Stimulated activated naive CD4-positive, alpha-beta T cell treated with Interleukin-2 at 50 U/mL for 16 hours (primary cell): ENCODE measurements around the gene CLIC5.

Experiments used
- DNase-seq: peaks from one replicate; lab custom pipeline; 2025; lab: John Stamatoyannopoulos, UW

CLIC5 gene

DNA sequence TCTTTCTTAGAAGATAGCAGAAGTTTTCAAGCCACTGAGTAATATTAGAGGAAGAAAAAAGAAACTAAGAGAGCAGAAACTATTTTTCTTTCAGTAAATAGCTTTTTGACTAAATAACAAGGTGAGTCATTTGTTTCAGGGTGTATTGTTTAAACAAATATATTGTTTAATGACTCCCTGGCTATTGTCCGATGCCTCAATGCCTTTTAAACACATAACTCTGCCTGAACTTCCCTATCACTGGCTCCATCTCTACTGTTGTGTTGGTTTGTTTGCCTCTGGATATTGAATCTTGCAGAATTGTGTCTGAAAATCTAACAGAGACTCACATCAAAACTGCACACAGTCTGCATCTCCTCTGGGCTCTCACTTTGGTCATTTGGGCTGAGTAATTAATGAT, 19.6 kb upstream of the CLIC5 start:
- DNase-seq, result no peak

GRCh38 chr6:46032110-46032998, 16.7 kb upstream of the CLIC5 start:
- no peak for DNase-seq

- DNase-seq, result no peak
These were observed 13.9 kb upstream of the CLIC5 start for GRCh38 chr6:46029602-46030001.

- DNase-seq, result no peak
These were observed 10.6 kb upstream of the CLIC5 start for GRCh38 chr6:46026307-46026706.

DNA sequence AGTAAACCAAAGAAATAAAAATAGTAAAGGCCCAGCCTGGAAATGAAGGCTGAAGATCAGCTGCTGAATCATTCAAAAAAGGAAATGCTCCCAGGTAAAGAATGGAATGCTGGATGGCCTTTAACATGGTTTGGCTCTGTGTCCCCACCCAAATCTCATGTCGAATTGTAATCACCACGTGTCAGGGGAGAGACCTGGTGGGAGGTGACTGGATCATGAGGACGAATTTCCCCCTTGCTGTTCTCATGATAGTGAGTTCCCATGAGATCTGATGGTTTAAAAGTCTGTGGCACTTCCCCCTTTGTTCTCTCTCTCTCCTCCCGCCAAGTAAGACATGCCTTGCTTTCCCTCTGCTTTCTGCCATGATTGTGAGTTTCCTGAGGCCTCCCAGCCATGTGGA, 9.9 kb upstream of the CLIC5 start:
- DNase-seq, result no peak

- DNase-seq, result no peak
These were observed 8.6 kb upstream of the CLIC5 start for GRCh38 chr6:46024124-46024769.

DNA sequence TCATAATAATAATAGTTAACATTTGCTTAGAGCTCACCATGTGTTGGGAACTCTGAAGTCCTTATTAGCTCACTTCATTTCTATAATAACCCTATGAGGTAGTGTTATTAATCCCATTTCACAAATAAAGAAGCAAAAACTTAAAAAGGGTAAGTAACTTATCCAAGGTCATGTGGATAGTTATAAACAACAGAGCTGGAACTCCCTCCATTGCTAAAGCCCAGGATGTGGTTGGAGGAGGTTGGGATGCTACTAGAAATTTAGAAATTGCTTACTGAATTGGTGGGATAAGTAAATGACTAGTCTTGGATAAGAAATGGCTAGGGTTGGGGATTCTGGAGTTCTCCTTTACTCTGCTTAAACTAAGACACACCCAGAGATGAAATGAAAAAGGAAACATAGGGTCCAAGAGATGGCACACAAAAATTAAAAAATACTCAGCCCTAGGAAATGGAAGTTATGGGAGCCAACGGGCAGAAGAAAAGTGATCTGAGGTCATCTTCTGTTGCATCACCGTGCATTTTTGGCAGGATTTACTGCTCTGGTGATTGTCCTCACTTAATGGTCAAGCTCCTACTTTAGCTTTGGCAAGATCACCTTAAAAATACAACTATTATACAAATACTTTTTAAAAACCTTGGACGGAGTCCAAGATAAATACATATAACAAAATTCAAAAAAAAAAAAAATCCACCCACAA, 7.7 kb upstream of the CLIC5 start:
- no peak for DNase-seq

GRCh38 chr6:46022106-46022948, 6.7 kb upstream of the CLIC5 start:
- DNase-seq, result no peak

DNA sequence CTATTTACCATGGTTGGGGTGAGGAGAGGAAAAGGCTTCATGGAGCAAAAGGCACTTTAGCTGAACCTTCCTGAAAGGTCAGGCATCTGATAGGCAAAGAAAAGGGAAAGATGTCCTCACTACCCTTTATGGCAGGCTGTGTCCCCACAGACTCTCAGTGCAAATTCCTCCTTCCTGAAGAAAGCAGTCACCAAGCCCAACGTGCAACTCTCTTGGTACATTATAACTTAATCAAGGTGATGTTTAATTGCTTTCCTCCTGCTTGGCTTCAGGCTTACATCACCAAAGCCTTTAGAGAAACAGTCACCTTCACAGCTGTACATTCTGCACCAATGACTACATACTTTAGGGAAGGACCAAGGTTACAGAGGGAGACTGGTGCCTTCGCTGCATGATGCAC, 2.1 kb upstream of the CLIC5 start:
- no peak for DNase-seq

GRCh38 chr6:46016063-46016608, 476 bp upstream of the CLIC5 start:
- DNase-seq, result no peak

DNA sequence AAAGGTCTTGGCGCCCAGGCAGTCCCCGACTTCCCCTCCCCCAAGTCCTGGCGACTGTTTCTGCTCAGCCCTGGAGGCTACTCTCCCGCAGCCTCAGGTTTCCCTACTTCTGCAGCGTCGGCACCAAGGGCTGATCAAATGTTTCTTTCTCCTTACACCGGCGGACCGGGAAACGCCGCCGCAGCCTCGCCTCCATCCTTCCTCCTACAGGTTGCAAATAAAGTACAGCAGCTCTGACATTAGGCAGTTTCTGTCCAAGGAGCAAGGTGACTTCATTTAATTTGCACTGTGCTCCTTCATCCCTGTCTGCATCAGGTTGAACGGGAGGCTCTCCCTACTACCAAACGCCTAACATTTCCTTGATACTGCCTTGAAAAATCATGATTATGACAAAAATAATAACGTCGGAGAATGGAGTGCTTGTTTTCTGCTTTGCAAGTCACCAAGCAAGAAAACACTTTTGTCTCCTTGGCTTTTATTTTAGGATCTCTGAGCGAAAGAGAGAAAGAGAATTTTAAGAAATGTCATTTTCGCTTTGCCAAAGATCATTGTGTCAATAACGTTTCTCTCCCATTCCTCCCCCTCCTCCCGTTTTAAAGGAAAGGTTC, 1.0 kb downstream of the CLIC5 start:
- peak; percentile 13 for DNase-seq

GRCh38 chr6:46014046-46014445, 1.6 kb downstream of the CLIC5 start:
- no peak for DNase-seq

- DNase-seq, result no peak
These were observed 2.0 kb downstream of the CLIC5 start for GRCh38 chr6:46013639-46014038.

DNA sequence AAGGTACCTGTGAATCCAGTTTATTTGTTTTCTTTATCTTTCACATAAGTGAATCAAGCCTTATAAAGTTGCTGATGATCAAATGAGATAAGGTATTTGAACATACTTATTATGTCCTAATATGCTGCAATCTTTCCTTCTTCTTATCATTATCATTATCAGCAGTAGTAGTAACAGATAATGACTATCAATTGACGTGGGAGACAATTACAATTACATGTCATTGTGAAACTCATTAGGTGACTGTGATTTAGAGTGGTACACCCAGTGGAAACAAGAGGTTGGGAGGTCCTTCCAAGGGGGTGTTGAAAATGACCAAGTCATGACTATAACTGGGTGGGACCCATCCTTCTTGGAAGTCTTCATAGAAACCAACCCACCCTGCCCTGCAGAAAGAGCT, 2.8 kb downstream of the CLIC5 start:
- no peak for DNase-seq

GRCh38 chr6:46011188-46012085, 4.2 kb downstream of the CLIC5 start:
- DNase-seq, result peak; percentile 70

DNA sequence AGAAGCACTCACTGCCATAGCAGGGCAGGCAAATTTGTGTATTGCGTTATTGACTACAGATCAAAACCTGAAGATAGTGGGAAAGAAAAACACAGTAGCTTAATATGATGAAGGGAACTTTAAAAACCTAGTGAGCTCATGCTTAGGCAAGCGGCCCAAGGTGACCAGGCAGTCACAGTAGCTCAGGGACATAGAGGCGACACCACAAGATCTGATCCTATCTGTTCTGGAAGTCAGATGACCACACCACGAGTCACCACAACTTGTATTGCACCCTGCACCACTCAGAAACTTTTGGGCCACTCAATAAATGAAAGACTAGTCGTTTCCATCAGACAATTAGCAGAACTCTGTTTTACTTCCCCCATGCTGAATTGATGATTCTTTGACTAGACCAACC, 4.9 kb downstream of the CLIC5 start:
- no peak for DNase-seq

DNA sequence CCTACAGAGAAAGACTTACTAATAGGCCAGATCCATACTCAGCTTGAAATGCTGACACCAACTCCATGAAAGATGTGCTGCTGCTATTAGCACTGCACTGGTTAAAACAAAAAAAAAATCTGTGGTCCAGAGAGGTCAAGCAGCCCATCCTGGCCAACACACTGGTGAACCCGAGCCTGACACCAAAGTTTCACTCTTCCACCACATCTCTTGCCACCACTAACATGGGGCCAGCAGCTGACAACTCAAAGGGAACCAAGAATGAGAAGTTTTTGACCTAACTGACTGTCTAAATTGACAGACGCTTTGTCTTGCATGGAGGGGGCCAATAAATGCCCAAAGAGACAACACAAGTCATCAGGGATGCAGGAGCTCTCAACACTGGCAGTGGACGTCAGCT, 5.4 kb downstream of the CLIC5 start:
- no peak for DNase-seq

GRCh38 chr6:46002264-46002663, 13.4 kb downstream of the CLIC5 start:
- DNase-seq, result no peak

DNA sequence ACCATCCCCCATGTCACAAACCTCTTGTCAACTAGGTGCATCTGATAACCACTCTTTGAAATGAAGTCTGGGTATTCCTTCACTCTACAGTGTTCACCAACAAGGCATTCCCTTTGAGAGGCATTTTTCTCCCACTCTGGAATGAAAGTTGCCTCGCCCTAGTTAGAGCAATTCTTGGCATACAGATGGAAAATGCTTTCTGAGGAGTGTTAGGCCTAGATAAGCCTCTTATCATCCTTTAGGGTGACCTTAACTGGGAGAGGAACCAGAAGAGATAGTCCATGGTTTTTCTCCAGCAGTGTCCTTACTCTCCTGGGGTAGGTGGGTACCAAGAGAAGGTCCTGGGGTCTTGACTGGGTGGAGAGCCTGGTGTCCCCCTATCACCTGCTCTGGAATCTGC, 14.8 kb downstream of the CLIC5 start:
- DNase-seq, result no peak

DNA sequence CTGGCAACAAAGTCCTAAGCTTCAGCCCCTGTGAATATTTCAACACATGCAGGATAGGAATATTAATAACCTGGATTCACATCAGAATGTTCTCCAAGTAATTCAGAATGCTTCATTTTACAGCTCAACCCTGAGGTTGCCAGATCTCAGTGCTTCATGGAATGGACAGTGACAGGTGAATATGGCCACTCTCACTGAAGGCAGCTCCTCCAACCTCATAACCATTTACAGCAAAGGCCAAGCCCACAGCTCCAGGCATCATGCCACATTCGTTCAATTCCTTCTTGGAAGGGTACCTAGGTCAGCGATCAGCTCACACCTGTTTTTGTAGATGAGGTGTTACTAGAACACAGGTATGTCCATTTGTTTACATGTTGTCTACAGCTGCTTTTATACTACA, 17.1 kb downstream of the CLIC5 start:
- DNase-seq, result no peak
